Suprapubic skin (tissue), 4 donors: ENCODE results near the gene SLC25A23.

Experiments
- CTCF ChIP-seq, 2 donors: fragments of 200-600 bp in 1 of 2; fragments of 450-650 bp in 1 of 2; sonication (generic) in 1 of 2; IDR thresholded peaks; one replicate each; pipeline ENCODE4 v1.5.1; 2016 to 2019; ENCODE audit warnings: antibody characterized with exemption in 2 of 2, mild to moderate bottlenecking in 1 of 2, moderate library complexity in 1 of 2
- POLR2A ChIP-seq, 2 donors: fragments of 450-650 bp; IDR thresholded peaks; one replicate each; pipeline ENCODE4 v1.6.1; 2017; ENCODE audit warnings: antibody characterized with exemption in 2 of 2, mild to moderate bottlenecking in 2 of 2, moderate library complexity in 2 of 2
- POLR2AphosphoS5 ChIP-seq, 3 donors: sonication (generic); formaldehyde crosslinking; IDR thresholded peaks; one replicate each; pipeline ENCODE4 v1.6.1; 2017; ENCODE audit warnings: antibody characterized with exemption in 3 of 3

DNA sequence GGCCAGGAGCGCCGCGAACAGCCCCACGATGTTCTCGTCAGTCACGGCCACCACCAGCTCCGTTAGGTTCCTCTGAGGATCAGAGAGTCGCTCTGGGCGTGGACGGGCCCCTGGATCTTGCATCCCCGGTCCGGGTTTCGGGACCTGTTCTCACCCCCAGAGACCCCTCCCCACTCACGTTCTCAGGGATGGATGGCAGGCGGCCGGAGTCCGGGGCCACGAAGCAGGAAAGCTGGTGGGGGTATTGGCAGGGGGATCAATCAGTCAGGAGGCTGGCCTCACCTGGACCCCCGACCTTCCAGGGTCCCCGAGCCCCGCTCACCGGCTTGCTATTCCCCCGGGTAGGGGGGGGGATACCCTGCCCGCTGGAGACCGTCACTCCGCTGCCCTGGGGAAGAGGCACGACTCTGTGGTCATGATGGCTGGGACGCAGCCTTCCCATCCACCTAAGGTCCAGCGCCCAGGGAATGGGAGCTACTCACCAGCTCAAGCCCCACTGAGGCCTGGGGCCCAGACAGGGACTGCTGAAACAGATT, 17.4 kb upstream of the SLC25A23 start:
- no peak for TF ChIP-seq CTCF (IDR thresholded peaks at IDR 0.05)
- no peak for TF ChIP-seq POLR2A (IDR thresholded peaks at IDR 0.05)
- no peak for TF ChIP-seq POLR2AphosphoS5 (IDR thresholded peaks at IDR 0.05)
